HG02884 (cell line): ENCODE results near the gene VPS33B.

Experiments
- ATAC-seq: cut with Tn5 transposase; IDR thresholded peaks from one replicate; pipeline ENCODE4 v1.9.1; 2021; ENCODE audit warnings: mild to moderate bottlenecking, moderate library complexity; ENCODE audit not compliant: unreplicated experiment

VPS33B gene

GRCh38 chr15:90986790-90987507, 35.4 kb downstream of the VPS33B start:
- ATAC-seq, result no peak

- no peak for ATAC-seq
Observed at GRCh38 chr15:90982135-90982534, 40.3 kb downstream of the VPS33B start.

- ATAC-seq, result no peak
Observed at GRCh38 chr15:90981681-90982080, 40.7 kb downstream of the VPS33B start.

GRCh38 chr15:90979582-90979981, 42.8 kb downstream of the VPS33B start:
- no peak for ATAC-seq

GRCh38 chr15:90974216-90974615, 48.2 kb downstream of the VPS33B start:
- ATAC-seq, result no peak

GRCh38 chr15:90972133-90972532, 50.3 kb downstream of the VPS33B start:
- ATAC-seq, result no peak

GRCh38 chr15:90970274-90970673, 52.1 kb downstream of the VPS33B start:
- ATAC-seq, result no peak

- no peak for ATAC-seq
Observed at GRCh38 chr15:90968434-90968833, 54.0 kb downstream of the VPS33B start.

- no peak for ATAC-seq
Observed at GRCh38 chr15:90967206-90967605, 55.2 kb downstream of the VPS33B start.

- no peak for ATAC-seq
Observed at GRCh38 chr15:90966262-90966661, 56.1 kb downstream of the VPS33B start.

GRCh38 chr15:90962021-90962420, 60.4 kb downstream of the VPS33B start:
- no peak for ATAC-seq

GRCh38 chr15:90960298-90961091, 61.9 kb downstream of the VPS33B start:
- no peak for ATAC-seq

- ATAC-seq, result no peak
Observed at GRCh38 chr15:90959894-90960293, 62.5 kb downstream of the VPS33B start.

GRCh38 chr15:90959028-90959595, 63.3 kb downstream of the VPS33B start:
- ATAC-seq, result no peak

- no peak for ATAC-seq
Observed at GRCh38 chr15:90957791-90958190, 64.6 kb downstream of the VPS33B start.

GRCh38 chr15:90957031-90957790, 65.2 kb downstream of the VPS33B start:
- ATAC-seq, result no peak

- no peak for ATAC-seq
Observed at GRCh38 chr15:90956274-90957030, 65.9 kb downstream of the VPS33B start.

GRCh38 chr15:90955624-90956273, 66.6 kb downstream of the VPS33B start:
- no peak for ATAC-seq

GRCh38 chr15:90954712-90955623, 67.4 kb downstream of the VPS33B start, which contains the start of gene RCCD1:
TSS of gene RCCD1 (plus strand) at chr15:90954884. CDS start at chr15:90956735, 1,851 bp downstream.
- ATAC-seq, result peak; percentile 86
